NB4 (cell line): ENCODE results near the gene DICER1.

ENCODE experiments used
- CTCF ChIP-seq: IDR thresholded peaks from one replicate; pipeline ENCODE4 v1.5.1; 2012; ENCODE audit warnings: low read depth, low read length
- MAX ChIP-seq: IDR thresholded peaks from 2 replicates; pipeline ENCODE4 v1.6.1; 2011; ENCODE audit warnings: low read depth, low read length
- MYC ChIP-seq: IDR thresholded peaks from 2 replicates; pipeline ENCODE4 v1.6.1; 2011; ENCODE audit warnings: low read depth, low read length
- POLR2A ChIP-seq: IDR thresholded peaks from 2 replicates; pipeline ENCODE4 v1.6.1; 2011; ENCODE audit warnings: mild to moderate bottlenecking; ENCODE audit not compliant: insufficient read length; ENCODE audit errors: extremely low read depth

GRCh38 chr14:95185033-95185766 lies 27.9 kb upstream of the DICER1 start:
- TF ChIP-seq CTCF (no peak), POLR2A (peak; percentile 37), MAX (peak; percentile 50), MYC (0 out of 2 replicates have a peak, but pooled peaks have one; percentile 54)
